ENCODE data around the gene TEKTIP1.
"Not testable (repeated sequence)": the region's sequence is repeated elsewhere in the genome, so short reads cannot be mapped to it uniquely, and the experiment has no call there.

The TEKTIP1 gene

GRCh38 chr19:3578390-3578789 is 39.4 kb downstream of the TEKTIP1 start:
- H3K27ac ChIP-seq = no peak overlapping the region
- DNase-seq (ENCODE audit: low read depth, low spot score) = no peak

- H3K27ac ChIP-seq = no peak overlapping the region
- DNase-seq (ENCODE audit: low read depth, low spot score) = no peak
Observed at GRCh38 chr19:3580156-3580934, 41.4 kb downstream of the TEKTIP1 start.

GRCh38 chr19:3581792-3582191 is 42.8 kb downstream of the TEKTIP1 start:
- not testable (repeated sequence) for DNase-seq (ENCODE audit: low read depth, low spot score)

GRCh38 chr19:3584036-3584802 is 45.2 kb downstream of the TEKTIP1 start:
- H3K27ac ChIP-seq; DNase-seq (ENCODE audit: low read depth, low spot score): not testable (repeated sequence)

More at GRCh38 chr19:3581792-3582191, 42.8 kb downstream of the TEKTIP1 start:
- H3K27ac ChIP-seq = not testable (repeated sequence)

- H3K27ac ChIP-seq = no peak within 1 kb of the TSS
- no peak for DNase-seq (ENCODE audit: low read depth, low spot score)
Observed at GRCh38 chr19:3585301-3586126, 46.5 kb downstream of the TEKTIP1 start, which contains the start of gene GIPC3. Gene GIPC3, plus strand, starts transcription at chr19:3585478. Its CDS starts 120 bp downstream, at chr19:3585598.

- DNase-seq (ENCODE audit: low read depth, low spot score) = no peak
- no peak overlapping the region for H3K27ac ChIP-seq
Observed at GRCh38 chr19:3586127-3586626, 47.2 kb downstream of the TEKTIP1 start.

- H3K27ac ChIP-seq = no peak overlapping the region
Observed at GRCh38 chr19:3586707-3587346, 47.9 kb downstream of the TEKTIP1 start.

GRCh38 chr19:3589439-3589838 is 50.5 kb downstream of the TEKTIP1 start:
- no peak overlapping the region for H3K27ac ChIP-seq

More at GRCh38 chr19:3586707-3587346, 47.9 kb downstream of the TEKTIP1 start:
- DNase-seq (ENCODE audit: low read depth, low spot score) = no peak

GRCh38 chr19:3589949-3590348 is 51.0 kb downstream of the TEKTIP1 start:
- H3K27ac ChIP-seq = no peak overlapping the region
- no peak for DNase-seq (ENCODE audit: low read depth, low spot score)

More at GRCh38 chr19:3589439-3589838, 50.5 kb downstream of the TEKTIP1 start:
- no peak for DNase-seq (ENCODE audit: low read depth, low spot score)

- no peak for DNase-seq (ENCODE audit: low read depth, low spot score)
- H3K27ac ChIP-seq = no peak overlapping the region
Observed at GRCh38 chr19:3590991-3591659, 52.2 kb downstream of the TEKTIP1 start.

- DNase-seq (ENCODE audit: low read depth, low spot score) = no peak
- no peak overlapping the region for H3K27ac ChIP-seq
Observed at GRCh38 chr19:3591876-3592613, 53.1 kb downstream of the TEKTIP1 start.

- DNase-seq (ENCODE audit: low read depth, low spot score) = no peak
- no peak overlapping the region for H3K27ac ChIP-seq
Observed at GRCh38 chr19:3593156-3593555, 54.2 kb downstream of the TEKTIP1 start.

Data from epithelial cell of prostate (primary cell).